MCF 10A (cell line): ENCODE data around the gene PKLR. TPM values are rescaled to one million over a fixed set of nuclear protein-coding genes. Genes with fewer than 3 reads are reported as not detected.

Experiments
- BruUV-seq: library from RNA; stranded (reverse); fragments of 400-500 nt; replicated peaks from 2 replicates; lab custom pipeline; 2021; lab: Mats Ljungman, UMichigan
- CTCF ChIA-PET: fragments of 300-600 bp; sonication (Branson Sonifier 250); formaldehyde crosslinking; extraction: SDS; loops from one replicate; lab custom pipeline; 2021; ENCODE audit warnings: antibody characterized with exemption, inconsistent platforms; lab: Yijun Ruan, JAX
- POLR2A ChIA-PET: fragments of 300-600, 350-650 bp; sonication (Branson Sonifier 250); formaldehyde crosslinking; extraction: SDS; loops from one replicate; lab custom pipeline; 2020; ENCODE audit warnings: antibody characterized with exemption, inconsistent platforms; lab: Yijun Ruan, JAX
- DNase-seq: peaks from one replicate; pipeline ENCODE4 v3.0.0-alpha.2; 2018; ENCODE audit not compliant: unreplicated experiment
- H3K27ac Mint-ChIP-seq: one replicate; pipeline ENCODE4 v1.8.0; 2022; ENCODE audit warnings: mild to moderate bottlenecking, low read depth, mixed read lengths; ENCODE audit not compliant: unreplicated experiment
- H3K27me3 Mint-ChIP-seq: one replicate; pipeline ENCODE4 v1.8.0; 2022; ENCODE audit warnings: mixed read lengths; ENCODE audit not compliant: insufficient read depth, unreplicated experiment
- H3K36me3 Mint-ChIP-seq: one replicate; pipeline ENCODE4 v1.8.0; 2022; ENCODE audit warnings: mild to moderate bottlenecking, moderate library complexity, mixed read lengths; ENCODE audit not compliant: insufficient read depth, unreplicated experiment
- H3K4me1 Mint-ChIP-seq: one replicate; pipeline ENCODE4 v1.8.0; 2022; ENCODE audit warnings: mixed read lengths; ENCODE audit not compliant: insufficient read depth, unreplicated experiment
- H3K4me3 Mint-ChIP-seq: one replicate; pipeline ENCODE4 v1.8.0; 2022; ENCODE audit warnings: mild to moderate bottlenecking, moderate library complexity, mixed read lengths; ENCODE audit not compliant: unreplicated experiment
- H3K9me3 Mint-ChIP-seq: one replicate; pipeline ENCODE4 v1.8.0; 2022; ENCODE audit warnings: mixed read lengths; ENCODE audit not compliant: unreplicated experiment
- CTCF ChIP-seq: fragments of 200-600 bp; IDR thresholded peaks from one replicate; pipeline ENCODE4 v1.8.0; 2022; ENCODE audit warnings: antibody characterized with exemption, mild to moderate bottlenecking; ENCODE audit not compliant: unreplicated experiment
- intact Hi-C: fragments of 100-400 bp; cut with micrococcal nuclease; formaldehyde crosslinking; loops from 2 replicates; pipeline ENCODE4 v1.14.1; 2022
- total RNA-seq: library from RNA; stranded (reverse); gene quantifications from 2 replicates; pipeline ENCODE4 v1.2.3, GENCODE V29; 2022

Gene PKLR
- total RNA-seq, 1 experiment from 2014 or later, result not detected

DNA sequence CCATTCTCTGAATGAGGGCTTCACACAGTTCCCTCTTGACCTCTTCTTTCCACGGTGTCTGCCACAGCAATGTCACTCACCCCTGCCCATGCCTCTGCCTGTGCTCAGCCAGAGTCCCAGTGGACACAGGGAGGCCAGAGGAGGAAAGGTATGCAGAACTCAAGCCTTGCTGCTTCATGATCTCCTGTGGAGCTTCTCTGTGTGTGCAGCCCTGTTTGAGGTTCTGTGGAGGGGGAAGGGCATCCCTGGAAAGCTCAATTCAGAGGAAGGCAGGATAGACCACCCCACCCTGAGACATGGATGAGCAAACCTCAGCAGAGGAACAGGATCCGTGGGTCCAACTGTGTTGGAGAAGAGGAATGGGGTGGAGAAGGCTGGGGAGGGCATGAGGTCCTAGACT is 22.0 kb downstream of the PKLR start:
- BruUV-seq, result no TSS peak
- POLR2A ChIA-PET, result interaction anchor here (0.6 to 3.0 kb wide), 3 partner anchors 23 to 611 kb away, joined by 3 to 21 read pairs (median 3); no protein-coding TSS in a partner anchor

GRCh38 chr1:155278689-155279160 is 22.5 kb downstream of the PKLR start:
- CTCF ChIA-PET, result interaction anchor here (0.7 to 3.5 kb wide), 11 partner anchors 9 to 44 kb away, joined by 3 to 34 read pairs (median 4); partner anchors contain the start of gene RUSC1
- Mint-ChIP-seq H3K27ac (no peak overlapping the region), H3K9me3 (no peaks in the 10 kb centered on the region), H3K4me3 (peak overlapping the region; percentile 72), H3K36me3 (no peaks in the 10 kb centered on the region), H3K27me3 (no peaks in the 10 kb centered on the region), H3K4me1 (peaks cover 11% of the 10 kb centered on the region)
- POLR2A ChIA-PET, result interaction anchor here (0.7 to 3.0 kb wide), 10 partner anchors 9 to 369 kb away, joined by 3 to 21 read pairs (median 4); partner anchors contain the start of genes ASH1L and FDPS
- no peak for TF ChIP-seq CTCF
- DNase-seq, result no peak
- no TSS peak for BruUV-seq
- intact Hi-C loops, result no loop called here

More for the DNA sequence above, 22.0 kb downstream of the PKLR start:
- no peak for DNase-seq
- Mint-ChIP-seq H3K9me3 (no peaks in the 10 kb centered on the region), H3K27me3 (no peaks in the 10 kb centered on the region), H3K4me3 (no peak overlapping the region), H3K4me1 (peaks cover 11% of the 10 kb centered on the region), H3K27ac (no peak overlapping the region), H3K36me3 (no peaks in the 10 kb centered on the region)
- CTCF ChIA-PET, result interaction anchor here (0.8 to 3.5 kb wide), 6 partner anchors 13 to 43 kb away, joined by 3 to 34 read pairs (median 8); partner anchors contain the start of gene RUSC1
- intact Hi-C loops, result no loop called here
- TF ChIP-seq CTCF, result no peak

DNA sequence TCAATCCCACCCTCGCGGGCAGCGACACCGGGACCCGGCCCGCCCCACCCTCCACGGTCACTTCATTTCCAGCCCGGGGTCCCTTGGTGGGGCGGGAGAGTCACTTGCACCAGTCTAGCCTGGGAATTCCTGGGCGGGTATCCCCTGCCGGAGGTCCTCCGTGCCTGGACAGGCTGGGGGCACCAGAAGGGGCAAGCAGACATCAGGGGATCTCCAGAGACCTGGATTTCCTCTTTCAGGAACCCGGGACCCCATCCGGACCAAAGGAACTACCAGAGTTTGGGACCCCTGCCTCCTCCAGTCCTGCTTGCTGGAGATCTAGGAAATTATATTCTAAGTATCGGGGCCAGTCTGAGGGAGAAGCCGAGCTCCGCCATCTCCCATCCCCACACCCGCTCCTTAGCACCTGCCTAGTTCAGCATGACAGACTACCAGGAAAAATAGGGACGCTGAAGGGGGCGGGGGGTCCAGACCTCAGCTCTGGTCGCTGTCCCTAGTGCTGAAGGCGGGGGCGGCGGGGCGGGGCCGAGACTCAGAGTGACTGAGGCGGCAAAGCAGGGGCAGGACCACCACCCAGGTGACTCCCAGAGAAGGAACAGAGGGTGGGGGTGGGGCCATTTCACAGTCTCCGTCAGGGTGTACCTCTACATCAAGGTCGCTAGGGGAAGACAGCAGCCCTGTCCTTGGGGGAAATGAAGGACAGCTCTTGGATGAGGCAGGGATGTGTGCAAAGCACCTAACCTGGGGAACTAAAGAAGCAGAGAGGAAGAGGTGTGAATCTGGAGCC is 23.1 kb downstream of the PKLR start:
- Mint-ChIP-seq H3K27me3 (no peaks in the 10 kb centered on the region), H3K4me1 (peaks cover 11% of the 10 kb centered on the region), H3K4me3 (peak overlapping the region; percentile 72), H3K9me3 (no peaks in the 10 kb centered on the region), H3K27ac (no peak overlapping the region), H3K36me3 (peaks cover under 1% of the 10 kb centered on the region)
- ChIA-PET CTCF (interaction anchor here (0.6 to 3.5 kb wide), 13 partner anchors 9 to 795 kb away, joined by 3 to 34 read pairs (median 4); partner anchors contain the start of gene RUSC1), POLR2A (interaction anchor here (0.8 to 3.0 kb wide), 11 partner anchors 8 to 615 kb away, joined by 3 to 21 read pairs (median 4); partner anchors contain the start of genes ASH1L, ENTREP3 and FDPS)
- no TSS peak for BruUV-seq
- peak; percentile 62 for TF ChIP-seq CTCF
- intact Hi-C loops, result loop anchor here (1.0 to 2.0 kb wide), 5 partner anchors 30 to 370 kb away; partner anchors contain the start of gene FDPS
- DNase-seq, result peak; percentile 72
